NB4 (cell line): ENCODE results near the gene OCIAD1.

ENCODE experiments used
- MYC ChIP-seq: IDR thresholded peaks from 2 replicates; pipeline ENCODE4 v1.6.1; 2011; ENCODE audit warnings: low read depth, low read length
- POLR2A ChIP-seq: IDR thresholded peaks from 2 replicates; pipeline ENCODE4 v1.6.1; 2011; ENCODE audit warnings: mild to moderate bottlenecking; ENCODE audit not compliant: insufficient read length; ENCODE audit errors: extremely low read depth
- TF ChIP-seq, protein P1 (sequence below): IDR thresholded peaks from one replicate; pipeline ENCODE4 v1.5.1; 2012; ENCODE audit warnings: low read depth, low read length

DNA sequence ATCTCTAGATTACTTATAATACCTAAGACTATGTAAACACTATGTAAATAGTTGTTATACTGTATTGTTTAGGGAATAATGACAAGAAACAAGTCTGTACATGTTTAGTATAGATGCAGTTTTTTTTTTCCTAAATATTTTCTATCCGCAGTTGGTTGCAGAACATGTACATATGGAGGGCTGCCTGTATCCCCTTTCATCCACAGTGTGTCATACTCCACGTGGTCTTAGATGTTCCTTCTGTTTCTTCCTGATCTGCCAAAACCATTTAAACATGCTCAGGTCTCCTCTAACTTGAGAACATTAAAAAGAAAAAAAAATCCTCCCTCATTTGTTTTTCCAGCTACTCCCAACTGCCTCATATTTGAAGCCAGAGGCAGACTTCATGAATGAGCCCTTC lies 14.0 kb downstream of the OCIAD1 start:
- no peak for TF ChIP-seq POLR2A
- TF ChIP-seq, protein P1, sequence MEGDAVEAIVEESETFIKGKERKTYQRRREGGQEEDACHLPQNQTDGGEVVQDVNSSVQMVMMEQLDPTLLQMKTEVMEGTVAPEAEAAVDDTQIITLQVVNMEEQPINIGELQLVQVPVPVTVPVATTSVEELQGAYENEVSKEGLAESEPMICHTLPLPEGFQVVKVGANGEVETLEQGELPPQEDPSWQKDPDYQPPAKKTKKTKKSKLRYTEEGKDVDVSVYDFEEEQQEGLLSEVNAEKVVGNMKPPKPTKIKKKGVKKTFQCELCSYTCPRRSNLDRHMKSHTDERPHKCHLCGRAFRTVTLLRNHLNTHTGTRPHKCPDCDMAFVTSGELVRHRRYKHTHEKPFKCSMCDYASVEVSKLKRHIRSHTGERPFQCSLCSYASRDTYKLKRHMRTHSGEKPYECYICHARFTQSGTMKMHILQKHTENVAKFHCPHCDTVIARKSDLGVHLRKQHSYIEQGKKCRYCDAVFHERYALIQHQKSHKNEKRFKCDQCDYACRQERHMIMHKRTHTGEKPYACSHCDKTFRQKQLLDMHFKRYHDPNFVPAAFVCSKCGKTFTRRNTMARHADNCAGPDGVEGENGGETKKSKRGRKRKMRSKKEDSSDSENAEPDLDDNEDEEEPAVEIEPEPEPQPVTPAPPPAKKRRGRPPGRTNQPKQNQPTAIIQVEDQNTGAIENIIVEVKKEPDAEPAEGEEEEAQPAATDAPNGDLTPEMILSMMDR, result no peak
- no peak for TF ChIP-seq MYC
